Muscle layer of colon (tissue), 2 donors: Measurements from ENCODE around the gene MYL12B.

Experiments
- H3K27ac ChIP-seq: one replicate; pipeline ENCODE4 v1.7.0; 2013; ENCODE audit warnings: low read depth, mild to moderate bottlenecking, low read length, moderate library complexity
- H3K27me3 ChIP-seq, 2 donors: one replicate each; pipeline ENCODE4 v1.7.0; 2013; ENCODE audit warnings: low read length in 2 of 2, mild to moderate bottlenecking in 2 of 2; ENCODE audit not compliant: insufficient read depth in 2 of 2, control insufficient read depth in 1 of 2
- H3K36me3 ChIP-seq: one replicate; pipeline ENCODE4 v1.7.0; 2013; ENCODE audit warnings: mild to moderate bottlenecking, low read length; ENCODE audit not compliant: insufficient read depth
- H3K4me1 ChIP-seq: one replicate; pipeline ENCODE4 v1.7.0; 2013; ENCODE audit warnings: mild to moderate bottlenecking, low read length; ENCODE audit not compliant: insufficient read depth
- H3K4me3 ChIP-seq, 2 donors: one replicate each; pipeline ENCODE4 v1.7.0; 2013; ENCODE audit warnings: low read length in 2 of 2, low read depth in 1 of 2, mild to moderate bottlenecking in 1 of 2, moderate library complexity in 1 of 2
- H3K9ac ChIP-seq: one replicate; pipeline ENCODE4 v1.7.0; 2013; ENCODE audit warnings: low read length
- H3K9me3 ChIP-seq: one replicate; pipeline ENCODE4 v1.7.0; 2013; ENCODE audit warnings: mild to moderate bottlenecking, low read length
- donor health status: abdominal sarcoma.
- donor health status: Adenocarcinoma of cecum.

The MYL12B gene

DNA sequence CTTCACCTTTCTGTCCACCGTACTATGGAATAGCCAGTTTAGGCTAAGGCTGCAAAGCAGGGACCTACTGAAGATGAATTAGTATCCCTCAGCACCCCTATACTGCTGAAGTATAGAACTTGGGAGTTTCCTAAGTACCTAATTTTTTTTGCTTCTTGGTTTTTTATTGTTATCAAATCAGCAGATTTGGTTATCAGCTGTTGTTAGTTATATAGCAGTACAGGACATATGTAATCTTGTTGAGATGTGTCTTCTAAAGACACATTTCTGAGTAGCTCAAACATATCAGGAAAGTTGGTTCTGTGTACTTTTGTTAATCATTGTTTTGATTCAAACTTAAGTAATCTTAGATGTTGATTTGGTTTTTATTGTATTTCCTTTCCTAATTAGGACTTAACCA is 9.1 kb upstream of the MYL12B start:
- no peaks in the 10 kb centered on the region for H3K27me3 ChIP-seq
- peaks cover 45% of the 10 kb centered on the region for H3K36me3 ChIP-seq
- H3K4me3 ChIP-seq = no peak overlapping the region
- H3K9me3 ChIP-seq = no peaks in the 10 kb centered on the region
- no peak overlapping the region for H3K9ac ChIP-seq
- no peak overlapping the region for H3K27ac ChIP-seq
- peaks cover 40% of the 10 kb centered on the region for H3K4me1 ChIP-seq

DNA sequence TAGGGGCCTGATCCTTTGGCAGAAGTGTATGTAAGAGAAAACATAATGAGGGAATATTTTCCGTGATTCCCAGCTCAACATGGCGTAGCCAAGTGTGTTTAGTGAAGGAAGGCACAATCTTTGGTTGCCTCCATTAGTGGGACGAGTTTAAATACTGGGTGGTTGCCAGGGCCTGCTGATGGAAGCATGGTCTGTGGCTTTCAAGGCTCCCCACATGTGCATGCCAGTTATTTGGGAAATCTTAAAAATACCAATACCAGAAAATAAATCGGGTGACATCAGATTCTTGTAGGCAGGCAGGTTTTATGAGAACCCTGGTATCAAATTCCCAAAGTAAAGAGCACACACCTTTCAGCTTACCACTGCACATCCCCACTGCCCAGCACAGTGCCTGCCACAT is 7.2 kb upstream of the MYL12B start:
- H3K4me1 ChIP-seq = peaks cover 32% of the 10 kb centered on the region
- peaks cover 52% of the 10 kb centered on the region for H3K36me3 ChIP-seq
- no peaks in the 10 kb centered on the region for H3K27me3 ChIP-seq
- no peak overlapping the region for H3K27ac ChIP-seq
- no peak overlapping the region for H3K9ac ChIP-seq
- H3K4me3 ChIP-seq = no peak overlapping the region
- no peaks in the 10 kb centered on the region for H3K9me3 ChIP-seq

DNA sequence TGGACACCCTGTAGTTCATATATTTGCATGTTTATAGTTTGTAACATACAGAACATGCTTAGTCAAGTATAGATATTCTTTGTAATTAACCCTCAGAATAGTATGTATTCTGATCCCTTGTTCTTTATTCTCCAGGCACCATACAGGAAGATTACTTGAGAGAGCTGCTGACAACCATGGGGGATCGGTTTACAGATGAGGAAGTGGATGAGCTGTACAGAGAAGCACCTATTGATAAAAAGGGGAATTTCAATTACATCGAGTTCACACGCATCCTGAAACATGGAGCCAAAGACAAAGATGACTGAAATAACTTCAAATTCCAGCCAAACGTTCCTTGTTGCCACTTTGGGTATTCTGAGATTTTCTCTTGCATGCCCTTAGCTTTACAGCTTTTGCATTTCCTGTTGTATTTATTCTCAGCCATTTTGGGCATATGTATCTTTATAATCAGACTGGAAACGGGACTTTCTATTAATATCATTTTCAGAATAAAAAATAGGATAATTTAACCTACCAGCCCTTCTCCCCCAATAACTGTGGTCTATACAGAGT is 6.2 kb upstream of the MYL12B start:
- H3K4me1 ChIP-seq = peaks cover 30% of the 10 kb centered on the region
- no peak overlapping the region for H3K9ac ChIP-seq
- peaks cover 47% of the 10 kb centered on the region for H3K36me3 ChIP-seq
- H3K27me3 ChIP-seq = no peaks in the 10 kb centered on the region
- no peak overlapping the region for H3K27ac ChIP-seq
- H3K4me3 ChIP-seq = no peak overlapping the region
- no peaks in the 10 kb centered on the region for H3K9me3 ChIP-seq

DNA sequence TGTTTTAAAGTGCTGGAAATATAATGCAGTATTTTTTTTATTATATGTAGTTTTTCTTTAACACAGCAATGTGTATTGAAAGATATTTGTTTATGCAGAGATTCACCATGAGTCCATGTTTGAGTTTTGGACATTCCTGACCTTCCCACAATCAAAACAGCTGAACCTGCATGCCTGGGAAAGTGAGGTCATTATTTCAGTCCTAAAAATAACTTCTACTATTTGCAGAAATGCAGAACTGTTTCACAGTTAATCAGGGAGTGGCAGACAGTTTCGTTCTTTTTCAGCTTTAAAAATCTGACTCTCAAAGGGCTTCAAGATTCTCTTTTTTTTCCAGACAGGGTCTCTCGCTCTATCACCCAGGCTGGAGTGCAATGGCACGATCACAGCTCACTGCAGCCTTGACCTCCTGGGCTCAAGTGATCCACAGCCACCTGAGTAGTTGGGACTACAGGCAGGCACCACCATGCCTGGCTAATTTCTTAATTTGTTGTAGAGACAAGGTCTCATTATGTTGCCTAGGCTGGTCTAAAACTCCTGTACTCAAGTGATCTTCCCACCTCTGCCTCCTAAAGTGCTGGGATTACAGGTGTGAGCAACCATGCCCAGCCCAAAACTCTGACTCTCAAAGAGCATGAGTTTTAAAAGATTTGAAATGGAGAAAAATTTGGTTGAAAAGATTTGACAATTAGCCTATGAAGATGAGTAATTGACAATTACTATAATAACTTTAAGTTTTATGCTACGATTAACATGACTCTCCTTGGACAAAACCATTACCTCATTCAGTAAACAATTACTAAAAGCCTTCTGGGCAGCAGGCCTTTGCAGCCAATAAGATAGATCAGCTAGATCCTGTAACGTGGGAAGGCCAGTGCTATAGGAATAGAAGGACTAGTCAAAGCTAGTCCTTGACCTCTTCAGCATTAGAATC is 5.0 kb upstream of the MYL12B start:
- H3K36me3 ChIP-seq = peaks cover 47% of the 10 kb centered on the region
- H3K4me3 ChIP-seq = no peak overlapping the region
- H3K27me3 ChIP-seq = no peaks in the 10 kb centered on the region
- peaks cover 27% of the 10 kb centered on the region for H3K4me1 ChIP-seq
- no peaks in the 10 kb centered on the region for H3K9me3 ChIP-seq
- H3K9ac ChIP-seq = no peak overlapping the region
- no peak overlapping the region for H3K27ac ChIP-seq

DNA sequence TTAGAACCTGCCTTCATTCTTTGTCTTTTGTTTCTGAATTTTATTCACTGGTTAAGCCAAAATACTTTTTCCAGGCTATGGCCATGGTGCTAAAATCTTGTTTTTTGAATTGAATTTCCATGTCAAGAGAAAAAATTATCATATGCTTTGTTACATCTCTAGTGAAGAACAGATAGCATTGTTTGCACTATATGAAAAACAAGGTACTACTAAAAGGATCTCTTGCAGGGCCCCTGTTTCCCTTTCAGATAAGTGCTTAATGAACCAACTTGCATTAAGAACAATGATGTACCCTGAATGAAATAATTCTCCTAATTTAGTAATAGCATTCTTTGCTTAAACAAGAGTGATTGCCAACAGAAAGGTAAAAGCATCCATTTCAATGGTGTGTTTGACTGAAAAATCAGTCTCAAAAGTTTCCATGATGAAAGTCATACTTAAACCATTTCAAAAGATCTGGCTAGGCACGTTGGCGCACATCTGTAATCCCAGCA is 4.3 kb upstream of the MYL12B start:
- no peaks in the 10 kb centered on the region for H3K27me3 ChIP-seq
- no peaks in the 10 kb centered on the region for H3K9me3 ChIP-seq
- no peak overlapping the region for H3K27ac ChIP-seq
- no peak overlapping the region for H3K4me3 ChIP-seq
- H3K36me3 ChIP-seq = peaks cover 47% of the 10 kb centered on the region
- H3K9ac ChIP-seq = no peak overlapping the region
- peaks cover 24% of the 10 kb centered on the region for H3K4me1 ChIP-seq

DNA sequence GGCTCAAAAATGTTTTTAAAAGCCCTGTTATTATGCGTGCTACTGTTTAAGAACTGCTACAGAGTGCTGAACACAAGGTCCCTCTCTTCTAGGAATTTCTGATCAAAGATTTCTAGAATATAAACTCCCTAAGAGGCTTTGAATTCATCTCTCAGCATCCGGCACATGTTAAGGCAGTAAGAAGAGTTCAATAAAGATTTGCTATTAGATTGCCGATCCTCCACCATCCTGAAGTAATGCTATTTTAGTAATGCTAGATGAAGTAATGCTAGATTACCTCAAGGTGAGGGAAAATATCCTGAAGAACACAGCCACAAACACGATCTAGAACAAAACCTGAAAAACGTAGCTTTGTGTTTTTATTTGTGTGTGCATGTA is 949 bp upstream of the MYL12B start:
- H3K36me3 ChIP-seq = peaks cover 19% of the 10 kb centered on the region
- H3K4me1 ChIP-seq = peaks cover 50% of the 10 kb centered on the region
- H3K27me3 ChIP-seq = no peaks in the 10 kb centered on the region
- no peaks in the 10 kb centered on the region for H3K9me3 ChIP-seq
- H3K27ac ChIP-seq = peak overlapping the region; percentile 98
- peak overlapping the region; percentile 86 for H3K9ac ChIP-seq
- peak overlapping the region; percentile 75 to 86 for H3K4me3 ChIP-seq

DNA sequence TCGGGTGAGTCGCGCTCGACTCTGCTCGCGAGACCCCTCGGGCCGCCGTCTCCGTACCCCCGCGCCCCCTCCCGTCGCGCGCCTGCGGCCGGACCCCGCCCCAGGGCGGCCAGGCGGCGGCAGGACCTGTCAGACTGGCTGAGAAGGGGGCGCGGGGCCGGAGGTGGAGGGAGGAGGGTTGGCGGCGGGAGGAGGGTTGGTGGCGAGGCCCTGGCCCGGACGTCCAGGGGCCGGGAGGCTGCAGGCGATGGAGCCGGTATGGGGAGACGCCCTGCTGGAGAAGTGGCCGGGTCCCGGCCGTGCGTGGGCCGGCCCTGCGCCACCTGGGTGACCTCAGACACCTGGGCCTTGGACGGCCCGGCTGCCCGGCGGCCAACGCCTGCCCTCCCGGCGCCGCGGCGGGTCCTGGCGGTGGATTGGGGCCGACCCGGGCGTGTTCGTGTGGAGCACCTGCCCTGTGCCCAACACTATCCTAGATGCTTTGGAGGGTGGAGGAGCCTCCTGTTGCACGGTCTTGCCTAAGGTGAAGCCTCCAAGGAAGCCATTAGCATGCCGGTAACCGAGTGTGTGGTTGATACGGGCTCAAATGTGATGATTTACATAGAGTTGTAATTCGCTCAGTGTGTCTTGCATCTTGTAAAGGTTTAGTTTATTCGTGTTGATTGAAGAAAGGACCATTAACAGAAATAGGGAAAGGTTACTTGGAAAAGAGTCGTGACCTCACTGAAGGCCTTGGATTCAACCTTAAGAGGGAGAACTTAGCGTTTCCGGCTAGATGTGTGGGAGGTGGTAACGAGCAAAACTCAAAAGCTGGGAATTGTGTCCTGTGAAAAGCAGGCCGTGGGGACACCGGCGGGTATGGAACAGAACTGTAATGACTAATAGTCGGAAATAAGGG is 550 bp downstream of the MYL12B start:
- no peaks in the 10 kb centered on the region for H3K9me3 ChIP-seq
- no peaks in the 10 kb centered on the region for H3K27me3 ChIP-seq
- H3K9ac ChIP-seq = peak overlapping the region; percentile 80
- peaks cover 55% of the 10 kb centered on the region for H3K4me1 ChIP-seq
- peak overlapping the region; percentile 75 to 86 for H3K4me3 ChIP-seq
- H3K36me3 ChIP-seq = peaks cover 10% of the 10 kb centered on the region
- peak overlapping the region; percentile 98 for H3K27ac ChIP-seq

DNA sequence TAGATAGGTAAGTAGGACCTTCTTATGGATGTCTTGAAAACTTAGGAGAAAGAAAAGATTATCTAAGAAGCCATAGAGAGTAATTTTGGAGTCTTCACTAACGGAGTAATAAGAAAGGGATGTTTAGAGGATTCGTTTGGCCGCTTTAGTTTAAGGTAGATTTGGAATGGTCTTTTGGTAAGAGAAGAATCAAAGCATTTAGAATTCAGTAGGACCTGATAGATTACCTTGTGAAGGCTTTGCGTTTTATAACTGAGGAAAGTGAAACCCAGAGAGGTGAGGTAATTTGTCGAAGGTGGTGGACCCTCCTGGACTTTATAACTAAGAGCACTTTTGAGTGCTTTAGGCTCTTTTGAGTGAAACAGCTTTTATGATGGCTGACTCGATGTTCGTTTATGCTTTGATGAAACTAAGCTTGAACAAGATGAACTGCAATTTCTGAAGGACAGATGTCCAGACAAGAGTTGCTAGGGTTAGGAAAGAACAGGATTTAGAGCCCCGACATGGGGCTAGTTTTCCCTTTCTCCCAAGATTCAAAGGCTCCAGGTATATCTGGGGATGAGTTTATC is 1.3 kb downstream of the MYL12B start:
- Histone ChIP-seq H3K27ac (peak overlapping the region; percentile 55), H3K9me3 (no peaks in the 10 kb centered on the region), H3K9ac (peak overlapping the region; percentile 80), H3K27me3 (no peaks in the 10 kb centered on the region), H3K4me3 (peak overlapping the region; percentile 75 to 86), H3K36me3 (peaks cover 4% of the 10 kb centered on the region), H3K4me1 (peaks cover 56% of the 10 kb centered on the region)

DNA sequence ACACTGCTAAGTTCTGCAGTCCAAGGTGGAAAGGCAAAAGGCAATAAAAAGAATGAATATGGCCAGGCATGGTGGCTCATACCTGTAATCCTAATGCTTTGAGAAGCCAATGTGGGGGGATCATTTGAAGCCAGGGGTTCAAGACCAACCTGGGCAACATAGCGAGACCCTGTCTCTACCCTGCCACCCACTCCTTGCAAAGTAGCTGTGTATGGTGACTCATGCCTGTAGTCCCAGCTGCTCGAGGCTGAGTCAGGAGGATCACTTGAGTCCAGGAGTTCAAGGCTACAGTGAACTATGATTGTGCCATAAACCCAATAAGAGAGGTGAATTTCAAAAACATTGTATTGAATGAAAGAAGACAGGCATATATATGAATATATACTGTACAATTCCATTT is 2.4 kb downstream of the MYL12B start:
- no peak overlapping the region for H3K27ac ChIP-seq
- H3K4me1 ChIP-seq = peaks cover 68% of the 10 kb centered on the region

DNA sequence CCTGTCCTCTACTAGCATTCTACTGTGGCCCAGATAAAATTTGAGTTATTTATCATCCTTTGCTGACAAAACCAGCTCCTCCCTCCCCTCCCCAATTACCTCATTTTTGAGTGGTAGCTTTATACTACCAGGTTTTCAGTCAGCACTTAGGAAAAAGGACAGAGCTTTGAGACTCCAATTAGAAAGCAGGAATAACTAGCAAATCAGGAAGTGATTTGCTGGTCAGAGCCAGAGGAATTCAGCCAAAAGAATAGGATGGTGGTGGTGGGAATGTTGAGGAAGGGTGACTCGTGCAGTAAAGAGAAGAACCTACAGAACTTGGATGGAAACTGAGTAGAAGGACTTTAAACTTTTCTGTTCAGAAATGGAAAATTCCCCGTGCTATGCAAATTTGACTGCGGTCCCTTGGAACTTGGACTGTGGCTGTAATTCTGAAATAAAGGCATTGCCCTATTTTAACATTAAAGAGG is 3.7 kb downstream of the MYL12B start:
- Histone ChIP-seq H3K9ac (no peak overlapping the region), H3K4me3 (no peak overlapping the region), H3K4me1 (peaks cover 67% of the 10 kb centered on the region), H3K36me3 (no peaks in the 10 kb centered on the region), H3K9me3 (no peaks in the 10 kb centered on the region), H3K27me3 (no peaks in the 10 kb centered on the region), H3K27ac (no peak overlapping the region)

More for the DNA sequence above, 2.4 kb downstream of the MYL12B start:
- Histone ChIP-seq H3K36me3 (no peaks in the 10 kb centered on the region), H3K4me3 (no peak overlapping the region), H3K9me3 (no peaks in the 10 kb centered on the region), H3K27me3 (no peaks in the 10 kb centered on the region), H3K9ac (no peak overlapping the region)
